Heart left ventricle (tissue), 16 donors: ENCODE results near the gene SPPL2B. TPM values are rescaled to one million over a fixed set of nuclear protein-coding genes. Genes with fewer than 3 reads are reported as not detected.

Experiments used
- ATAC-seq, 4 donors: fragments of 200-7000 bp; cut with Tn5 transposase; one replicate each; pipeline ENCODE4 v1.9.1; 2020 to 2022; ENCODE audit warnings: moderate library complexity in 4 of 4, mild to moderate bottlenecking in 3 of 4, moderate number of reproducible peaks in 1 of 4
- DNase-seq, 5 donors: peaks; one replicate each; pipeline ENCODE4 v3.0.0-alpha.2; 2020
- H3K27ac ChIP-seq, 12 donors: fragments of 200-600 bp; sonication (generic) in 4 of 12; one replicate each; pipeline versions ENCODE4 v1.5.0 to v1.8.0; 2016 to 2022; ENCODE audit warnings: mild to moderate bottlenecking in 2 of 12
- H3K27me3 ChIP-seq, 9 donors: fragments of 200-600 bp; sonication (generic) in 2 of 9; one replicate each; pipeline versions ENCODE4 v1.5.1 to v1.8.0; 2016 to 2022; ENCODE audit warnings: mild to moderate bottlenecking in 3 of 9
- H3K36me3 ChIP-seq, 9 donors: fragments of 200-600 bp; sonication (generic) in 2 of 9; one replicate each; pipeline versions ENCODE4 v1.5.0 to v1.8.0; 2018 to 2022; ENCODE audit warnings: mild to moderate bottlenecking in 2 of 9
- H3K4me1 ChIP-seq, 12 donors: fragments of 200-600 bp; sonication (generic) in 4 of 12; one replicate each; pipeline versions ENCODE4 v1.5.0 to v1.8.0; 2016 to 2022; ENCODE audit warnings: mild to moderate bottlenecking in 3 of 12
- H3K4me3 ChIP-seq, 12 donors: fragments of 200-600 bp; sonication (generic) in 4 of 12; one replicate each; pipeline versions ENCODE4 v1.5.0 to v1.8.0; 2017 to 2022; ENCODE audit warnings: mild to moderate bottlenecking in 9 of 12, moderate library complexity in 4 of 12
- H3K9me3 ChIP-seq, 12 donors: fragments of 200-600 bp; sonication (generic) in 4 of 12; one replicate each; pipeline versions ENCODE4 v1.5.0 to v1.8.0; 2016 to 2022; ENCODE audit warnings: mild to moderate bottlenecking in 1 of 12
- POLR2A ChIP-seq, 2 donors: fragments of 450-650 bp; IDR thresholded peaks; one replicate each; pipeline ENCODE4 v1.6.1; 2017; ENCODE audit warnings: antibody characterized with exemption in 2 of 2, mild to moderate bottlenecking in 2 of 2, moderate library complexity in 2 of 2
- WGBS, 4 donors: extraction: QIAGEN DNeasy Blood & Tissue Kit in 2 of 4; methylation state at CpG; one replicate each; pipeline versions ENCODE4 v1.1.5 to v1.1.7; 2013 to 2018; 5-methylcytosine and 5-hydroxymethylcytosine counted together
- intact Hi-C, 10 donors: fragments of 100-400 bp; cut with DNase I; formaldehyde crosslinking; loops; one replicate each; pipeline versions ENCODE4 v1.11.1 to v1.14.2; 2022
- polyA plus RNA-seq, 2 donors: library from polyadenylated mRNA; stranded (reverse); fragments of 200-250 nt; gene quantifications; one replicate each; pipeline ENCODE4 v1.2.3, GENCODE V29; 2013
- total RNA-seq, 9 donors: library from RNA; depleted of rRNA in 2 of 9; stranded (reverse); fragments of >200 nt in 2 of 9; fragmentation: NEBNext Ultra II Directional in 3 of 9; extraction: Animal tissue kit (Norgen Biotek cat#: 25700) in 3 of 9; gene quantifications; one replicate each; pipeline versions ENCODE4 v1.1.0 to v1.2.4, GENCODE V29; 2016 to 2023
- TF ChIP-seq, protein P1 (sequence below), 12 donors: fragments of 200-600 bp; sonication (generic) in 4 of 12; IDR thresholded peaks; one replicate each; pipeline versions ENCODE4 v1.5.0 to v1.8.0; 2018 to 2022; ENCODE audit warnings: antibody characterized with exemption in 12 of 12, mild to moderate bottlenecking in 5 of 12
- donor health status: ischemic (EF 13 %, LVEDD 7.1; RV severe dilation, severe dysfunction).
- donor health status: healthy with polysubstance abuse.
- donor health status: DM: no; HTN: yes; CAD: no.
- donor health status: DM: no; HTN: no; CAD: no.
- donor health status: ischemic (EF 25% LVEDD 6.9; RV normal size, moderate dysfunction).
- donor health status: ischemic (EF 25% LVEDD 5.7; RV mildly dilated, moderate dysfunction).
- donor health status: healthy.
- donor health status: DM: yes; HTN: yes; CAD: no.
- donor health status: ischemic (EF 35%, LVEDD 5.7; RV mildly dilated, moderate dysfunction).
- donor health status: nonischemic (EF 11% LVEDD 7.7; RV severe dilation, severe dysfunction).
- donor health status: DM: yes; HTN: yes; CAD: no.
- donor health status: PGD.
- donor health status: ischemic (EF 29% LVEDD 5.4; RV normal size, mild dysfunction).
- donor health status: nonischemic (EF 23%, LVEDD 6.1; RV moderate dilation, normal function).

The SPPL2B gene
- total and polyA plus RNA-seq, 11 donors = 17.6 to 31.2 (median 21.6) TPM

DNA sequence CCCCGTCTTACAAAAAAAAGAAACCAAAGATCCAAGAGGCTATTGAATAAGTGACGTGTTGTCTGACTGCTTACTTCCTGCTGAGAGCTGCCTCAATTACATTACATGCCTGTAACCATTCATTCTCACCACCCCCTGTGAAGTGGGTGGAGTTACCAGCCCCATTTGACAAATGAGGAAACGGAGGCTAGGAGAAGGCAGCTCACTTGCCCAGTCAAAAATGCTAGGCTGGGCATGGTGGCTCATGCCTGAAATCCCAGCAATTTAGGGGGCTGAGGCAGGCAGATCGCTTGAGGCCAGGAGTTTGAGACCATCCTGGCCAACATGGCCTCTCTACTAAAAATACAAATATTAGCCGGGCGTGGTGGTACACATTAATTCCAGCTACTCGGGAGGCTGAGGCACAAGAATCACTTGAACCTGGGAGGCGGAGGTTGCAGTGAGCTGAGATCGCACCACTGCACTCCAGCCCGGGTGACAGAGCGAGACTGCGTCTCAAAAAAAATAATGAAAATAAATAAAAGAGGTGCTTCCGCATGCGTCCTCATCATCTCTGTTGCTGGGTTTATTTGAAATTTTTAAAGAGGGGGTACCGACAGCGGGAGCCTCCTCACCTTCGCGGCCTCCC, 597 bp upstream of the SPPL2B start:
- Histone ChIP-seq H3K9me3 (no peaks in the 10 kb centered on the region), H3K27ac (peak overlapping the region in 11 of 12 donors; percentile 35 to 90 (median 81)), H3K27me3 (no peaks in the 10 kb centered on the region), H3K4me1 (peaks cover 5 to 56% (median 43%) of the 10 kb centered on the region in 12 donors), H3K4me3 (peak overlapping the region; percentile 73 to 100 (median 98)), H3K36me3 (peaks cover 0 to 29% (median 14%) of the 10 kb centered on the region in 9 donors)
- 1% methylated on average over 18 of the region's 18 CpGs for WGBS, 4 donors
- intact Hi-C loops = loop anchor here in 2 of 10 donors (5.0 kb wide), 2 partner anchors 176 to 311 kb away; partner anchors contain the start of genes AP3D1 (in 1 of the 2) and BTBD2 (in 1 of the 2)
- no peak for TF ChIP-seq POLR2A (IDR thresholded peaks at IDR 0.05)
- TF ChIP-seq, protein P1, sequence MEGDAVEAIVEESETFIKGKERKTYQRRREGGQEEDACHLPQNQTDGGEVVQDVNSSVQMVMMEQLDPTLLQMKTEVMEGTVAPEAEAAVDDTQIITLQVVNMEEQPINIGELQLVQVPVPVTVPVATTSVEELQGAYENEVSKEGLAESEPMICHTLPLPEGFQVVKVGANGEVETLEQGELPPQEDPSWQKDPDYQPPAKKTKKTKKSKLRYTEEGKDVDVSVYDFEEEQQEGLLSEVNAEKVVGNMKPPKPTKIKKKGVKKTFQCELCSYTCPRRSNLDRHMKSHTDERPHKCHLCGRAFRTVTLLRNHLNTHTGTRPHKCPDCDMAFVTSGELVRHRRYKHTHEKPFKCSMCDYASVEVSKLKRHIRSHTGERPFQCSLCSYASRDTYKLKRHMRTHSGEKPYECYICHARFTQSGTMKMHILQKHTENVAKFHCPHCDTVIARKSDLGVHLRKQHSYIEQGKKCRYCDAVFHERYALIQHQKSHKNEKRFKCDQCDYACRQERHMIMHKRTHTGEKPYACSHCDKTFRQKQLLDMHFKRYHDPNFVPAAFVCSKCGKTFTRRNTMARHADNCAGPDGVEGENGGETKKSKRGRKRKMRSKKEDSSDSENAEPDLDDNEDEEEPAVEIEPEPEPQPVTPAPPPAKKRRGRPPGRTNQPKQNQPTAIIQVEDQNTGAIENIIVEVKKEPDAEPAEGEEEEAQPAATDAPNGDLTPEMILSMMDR (IDR thresholded peaks at IDR 0.05) = no peak
- ATAC-seq (peak in 3 of 4 donors; percentile 16 to 60 (median 43)), DNase-seq (no peak)

DNA sequence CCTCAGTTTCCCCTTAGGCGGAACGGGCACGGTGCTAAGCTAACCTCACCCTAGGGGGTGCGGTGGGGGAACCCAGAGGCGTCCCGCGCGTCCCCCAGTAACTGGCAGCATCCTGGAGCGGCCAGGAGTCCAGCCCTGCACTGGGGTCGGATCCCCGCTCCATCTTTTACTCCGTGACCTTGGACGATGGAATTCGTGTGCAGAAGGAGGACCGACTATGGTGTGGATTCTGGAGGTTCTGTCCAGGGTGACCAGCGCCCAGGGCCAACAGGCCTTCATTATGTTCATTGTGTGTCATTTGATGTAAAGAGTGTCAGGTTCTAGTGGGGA, 630 bp downstream of the SPPL2B start:
- Histone ChIP-seq H3K36me3 (peaks cover 0 to 17% (median 5%) of the 10 kb centered on the region in 9 donors), H3K27ac (peak overlapping the region in 9 of 12 donors; percentile 65 to 90 (median 81)), H3K9me3 (no peaks in the 10 kb centered on the region), H3K4me1 (peaks cover 5 to 63% (median 46%) of the 10 kb centered on the region in 12 donors), H3K27me3 (no peaks in the 10 kb centered on the region), H3K4me3 (peak overlapping the region; percentile 73 to 100 (median 98))
- no peak for DNase-seq
- WGBS, 4 donors = 1 to 3% (median 2%) methylated on average over 8 to 16 of the region's 16 CpGs
- intact Hi-C loops = loop anchor here in 2 of 10 donors (5.0 kb wide), 2 partner anchors 177 to 312 kb away; partner anchors contain the start of genes AP3D1 (in 1 of the 2) and BTBD2 (in 1 of the 2)
- TF ChIP-seq POLR2A (IDR thresholded peaks at IDR 0.05) = no peak
- TF ChIP-seq, protein P1 (IDR thresholded peaks at IDR 0.05) = no peak
- peak in 1 of 4 donors; percentile 4 for ATAC-seq

DNA sequence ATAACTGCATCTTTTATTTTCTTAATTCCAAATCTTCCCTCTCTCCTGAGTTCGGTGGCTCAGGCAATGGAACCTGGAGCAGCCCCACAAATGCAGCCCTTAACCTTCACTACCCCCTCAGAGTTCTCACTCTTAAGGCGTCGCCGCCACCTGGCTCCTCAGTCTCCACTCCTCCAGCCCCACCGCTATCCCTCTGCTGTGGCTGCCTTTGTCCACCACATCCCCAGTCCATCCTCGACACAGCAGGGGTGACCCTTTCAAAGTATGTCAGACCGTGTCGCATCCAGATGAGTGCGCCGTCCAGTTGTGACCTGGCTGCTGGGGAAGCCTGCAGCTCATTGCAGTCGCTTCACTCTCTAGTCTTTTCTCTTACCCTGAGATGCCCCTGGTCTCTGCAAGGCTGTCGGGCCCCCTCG, 1.0 kb downstream of the SPPL2B start:
- intact Hi-C loops = loop anchor here in 2 of 10 donors (5.0 kb wide), 2 partner anchors 177 to 312 kb away; partner anchors contain the start of genes AP3D1 (in 1 of the 2) and BTBD2 (in 1 of the 2)
- H3K27me3 ChIP-seq = no peaks in the 10 kb centered on the region
- 57 to 68% (median 61%) methylated on average over 13 of the region's 13 CpGs for WGBS, 4 donors
- H3K4me1 ChIP-seq = peaks cover 5 to 63% (median 46%) of the 10 kb centered on the region in 12 donors
- peak overlapping the region in 1 of 12 donors; percentile 87 for H3K27ac ChIP-seq
- peaks cover 0 to 13% (median under 1%) of the 10 kb centered on the region in 9 donors for H3K36me3 ChIP-seq
- H3K4me3 ChIP-seq = peak overlapping the region; percentile 73 to 100 (median 98)
- TF ChIP-seq, protein P1 (IDR thresholded peaks at IDR 0.05) = no peak
- no peak for TF ChIP-seq POLR2A (IDR thresholded peaks at IDR 0.05)
- no peaks in the 10 kb centered on the region for H3K9me3 ChIP-seq
- ATAC-seq (no peak), DNase-seq (no peak)

DNA sequence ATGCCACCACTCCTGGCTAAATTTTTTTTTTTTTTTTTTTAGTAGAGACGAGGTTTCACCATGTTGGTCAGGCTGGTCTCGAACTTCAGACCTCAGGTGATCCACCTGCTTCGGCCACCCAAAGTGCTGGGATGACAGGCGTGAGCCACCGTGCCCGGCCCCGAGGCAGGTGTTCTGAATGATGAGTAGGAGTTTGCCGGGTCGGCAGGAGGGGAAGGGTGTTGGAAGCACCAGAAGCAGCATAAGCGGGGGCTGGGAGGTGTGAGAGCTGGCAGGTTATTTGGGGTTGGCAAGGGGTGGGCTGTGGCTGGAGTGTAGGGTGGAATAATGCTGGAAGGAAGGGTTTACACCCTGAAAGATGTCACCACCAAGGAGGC, 1.8 kb downstream of the SPPL2B start:
- WGBS, 4 donors = 73 to 84% (median 83%) methylated on average over 10 of the region's 10 CpGs
- DNase-seq (no peak), ATAC-seq (no peak)
- H3K9me3 ChIP-seq = no peaks in the 10 kb centered on the region
- H3K4me1 ChIP-seq = peaks cover 5 to 63% (median 46%) of the 10 kb centered on the region in 12 donors
- TF ChIP-seq, protein P1 (IDR thresholded peaks at IDR 0.05) = no peak
- TF ChIP-seq POLR2A (IDR thresholded peaks at IDR 0.05) = no peak
- peaks cover 0 to 6% (median 0%) of the 10 kb centered on the region in 9 donors for H3K36me3 ChIP-seq
- no peak overlapping the region for H3K4me3 ChIP-seq
- intact Hi-C loops = no loop called here
- no peaks in the 10 kb centered on the region for H3K27me3 ChIP-seq
- no peak overlapping the region for H3K27ac ChIP-seq
